Gastrocnemius medialis (tissue), 4 donors: Measurements from ENCODE around the gene MT1A.

Source experiments
- CTCF ChIP-seq, 5 experiments: fragments of 450-650 bp in 3 of 5; fragments of 200-600 bp in 2 of 5; sonication (generic) in 2 of 5; IDR thresholded peaks in 4 of 5; conservative IDR thresholded peaks in 1 of 5; 1 replicate in 4 of 5; 2 replicates in 1 of 5; pipeline ENCODE4 v1.5.1; 2016 to 2019; ENCODE audit warnings: antibody characterized with exemption in 5 of 5, mild to moderate bottlenecking in 3 of 5, moderate library complexity in 3 of 5
- POLR2A ChIP-seq, 2 donors: fragments of 450-650 bp; IDR thresholded peaks; one replicate each; pipeline ENCODE4 v1.6.1; 2017; ENCODE audit warnings: antibody characterized with exemption in 2 of 2, mild to moderate bottlenecking in 2 of 2, moderate library complexity in 2 of 2

GRCh38 chr16:56608876-56609462 lies 29.5 kb upstream of the MT1A start:
- TF ChIP-seq CTCF (IDR thresholded peaks at IDR 0.05 in 4 of 5, conservative IDR thresholded peaks at IDR 0.05 in 1 of 5) (peak in 1 of 5 experiments; percentile 13), POLR2A (IDR thresholded peaks at IDR 0.05) (no peak)
